ENCODE results near the gene CPED1.

Gene CPED1

DNA sequence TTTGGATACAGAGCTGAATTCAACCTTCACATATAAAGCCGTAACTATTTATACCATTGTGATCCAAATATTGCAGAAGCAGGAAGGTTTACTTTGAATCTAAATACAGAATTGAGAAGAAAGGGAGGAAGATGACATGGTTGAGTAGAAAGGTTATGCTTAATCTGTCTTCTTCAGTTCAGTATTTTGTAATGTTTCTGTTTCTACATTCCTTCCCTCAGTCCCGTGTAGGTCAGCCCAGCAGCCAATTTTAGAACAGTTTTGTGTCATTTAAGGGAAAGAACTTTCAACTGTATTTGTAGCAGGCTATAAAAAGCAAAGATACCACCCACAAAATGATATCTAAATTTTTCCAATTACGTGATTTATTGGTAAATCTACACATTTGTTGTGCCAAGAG is 97.4 kb downstream of the CPED1 start:
- Histone ChIP-seq H4K20me1 (ENCODE audit: insufficient read depth, low read length) (no peaks in the 10 kb centered on the region), H3K27me3 (ENCODE audit: insufficient read depth, low read length) (no peaks in the 10 kb centered on the region), H3K9me2 (ENCODE audit: low read depth, low read length) (no peaks in the 10 kb centered on the region), H3K9ac (ENCODE audit: low read length) (no peak overlapping the region), H2AFZ (ENCODE audit: low read length) (no peak overlapping the region), H3K4me2 (ENCODE audit: low read length) (no peak overlapping the region), H3K27ac (ENCODE audit: low read depth, low read length, poor library complexity, severe bottlenecking) (no peak overlapping the region), H3K36me3 (ENCODE audit: insufficient read depth, low read length) (no peaks in the 10 kb centered on the region), H3K9me3 (ENCODE audit: low read length) (no peaks in the 10 kb centered on the region), H3K4me3 (ENCODE audit: low read depth, low read length, poor library complexity, severe bottlenecking) (no peak overlapping the region), H3K79me2 (ENCODE audit: insufficient read depth, low read length) (no peaks in the 10 kb centered on the region), H3K4me1 (ENCODE audit: insufficient read depth, low read length, severe bottlenecking) (no peaks in the 10 kb centered on the region), H3F3A (ENCODE audit: insufficient read depth, low read length) (no peaks in the 10 kb centered on the region)
- no peak for TF ChIP-seq EZH2 (IDR thresholded peaks at IDR 0.05; ENCODE audit: borderline replicate concordance, low read length)
- TF ChIP-seq, protein P1, sequence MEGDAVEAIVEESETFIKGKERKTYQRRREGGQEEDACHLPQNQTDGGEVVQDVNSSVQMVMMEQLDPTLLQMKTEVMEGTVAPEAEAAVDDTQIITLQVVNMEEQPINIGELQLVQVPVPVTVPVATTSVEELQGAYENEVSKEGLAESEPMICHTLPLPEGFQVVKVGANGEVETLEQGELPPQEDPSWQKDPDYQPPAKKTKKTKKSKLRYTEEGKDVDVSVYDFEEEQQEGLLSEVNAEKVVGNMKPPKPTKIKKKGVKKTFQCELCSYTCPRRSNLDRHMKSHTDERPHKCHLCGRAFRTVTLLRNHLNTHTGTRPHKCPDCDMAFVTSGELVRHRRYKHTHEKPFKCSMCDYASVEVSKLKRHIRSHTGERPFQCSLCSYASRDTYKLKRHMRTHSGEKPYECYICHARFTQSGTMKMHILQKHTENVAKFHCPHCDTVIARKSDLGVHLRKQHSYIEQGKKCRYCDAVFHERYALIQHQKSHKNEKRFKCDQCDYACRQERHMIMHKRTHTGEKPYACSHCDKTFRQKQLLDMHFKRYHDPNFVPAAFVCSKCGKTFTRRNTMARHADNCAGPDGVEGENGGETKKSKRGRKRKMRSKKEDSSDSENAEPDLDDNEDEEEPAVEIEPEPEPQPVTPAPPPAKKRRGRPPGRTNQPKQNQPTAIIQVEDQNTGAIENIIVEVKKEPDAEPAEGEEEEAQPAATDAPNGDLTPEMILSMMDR (IDR thresholded peaks at IDR 0.05; ENCODE audit: low read length) = no peak

DNA sequence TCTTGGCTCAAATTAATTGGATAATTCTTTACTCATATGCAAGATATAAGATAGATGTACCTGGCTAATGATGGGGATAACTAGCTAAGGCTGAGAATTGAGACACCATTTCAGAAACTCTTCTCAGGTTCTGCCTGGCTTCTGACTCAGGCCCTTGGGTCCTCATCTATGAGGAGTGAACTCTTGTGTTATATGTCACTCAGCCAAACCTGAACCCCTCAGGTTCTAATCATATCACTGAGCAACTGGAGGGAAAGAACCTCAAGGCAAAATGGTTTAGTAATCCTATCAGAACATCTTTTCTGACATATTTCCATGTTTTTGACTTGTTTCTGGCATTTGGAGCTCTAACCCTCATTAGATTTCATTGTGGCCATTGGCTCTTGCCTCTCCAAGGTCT is 100.4 kb downstream of the CPED1 start:
- H3K27me3 ChIP-seq (ENCODE audit: insufficient read depth, low read length) = no peaks in the 10 kb centered on the region
- H3K4me2 ChIP-seq (ENCODE audit: low read length) = no peak overlapping the region
- no peaks in the 10 kb centered on the region for H3K79me2 ChIP-seq (ENCODE audit: insufficient read depth, low read length)
- no peaks in the 10 kb centered on the region for H4K20me1 ChIP-seq (ENCODE audit: insufficient read depth, low read length)
- no peaks in the 10 kb centered on the region for H3K9me2 ChIP-seq (ENCODE audit: low read depth, low read length)
- H3K4me3 ChIP-seq (ENCODE audit: low read depth, low read length, poor library complexity, severe bottlenecking) = no peak overlapping the region
- no peaks in the 10 kb centered on the region for H3K36me3 ChIP-seq (ENCODE audit: insufficient read depth, low read length)
- H3K4me1 ChIP-seq (ENCODE audit: insufficient read depth, low read length, severe bottlenecking) = no peaks in the 10 kb centered on the region
- H3K9me3 ChIP-seq (ENCODE audit: low read length) = no peaks in the 10 kb centered on the region
- no peak overlapping the region for H3K27ac ChIP-seq (ENCODE audit: low read depth, low read length, poor library complexity, severe bottlenecking)
- no peak overlapping the region for H3K9ac ChIP-seq (ENCODE audit: low read length)
- no peaks in the 10 kb centered on the region for H3F3A ChIP-seq (ENCODE audit: insufficient read depth, low read length)
- TF ChIP-seq, protein P1 (IDR thresholded peaks at IDR 0.05; ENCODE audit: low read length) = no peak
- no peak for TF ChIP-seq EZH2 (IDR thresholded peaks at IDR 0.05; ENCODE audit: borderline replicate concordance, low read length)
- no peak overlapping the region for H2AFZ ChIP-seq (ENCODE audit: low read length)

DNA sequence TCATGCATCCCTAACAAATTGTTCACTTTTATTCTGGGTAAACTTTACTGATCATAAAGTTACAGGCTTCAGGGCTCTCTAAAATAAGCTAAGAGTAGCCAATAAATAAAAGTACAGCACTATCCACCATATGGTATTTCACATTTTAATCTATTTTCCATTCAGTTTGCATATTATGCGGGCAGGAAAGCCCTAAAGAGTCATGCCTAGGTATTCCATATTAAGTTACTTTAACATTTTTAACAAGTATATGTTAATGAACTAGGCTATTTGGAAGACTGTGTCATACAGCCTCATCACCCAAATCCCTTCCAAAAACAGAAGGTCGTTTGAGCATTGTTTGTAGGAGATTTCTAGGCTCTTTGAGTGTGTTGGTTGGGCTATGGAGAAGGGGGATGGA is 106.3 kb downstream of the CPED1 start:
- H3K4me3 ChIP-seq (ENCODE audit: low read depth, low read length, poor library complexity, severe bottlenecking) = no peak overlapping the region
- no peaks in the 10 kb centered on the region for H3K27me3 ChIP-seq (ENCODE audit: insufficient read depth, low read length)
- H3K4me1 ChIP-seq (ENCODE audit: insufficient read depth, low read length, severe bottlenecking) = no peaks in the 10 kb centered on the region
- no peak overlapping the region for H3K9ac ChIP-seq (ENCODE audit: low read length)
- no peaks in the 10 kb centered on the region for H3K9me2 ChIP-seq (ENCODE audit: low read depth, low read length)
- no peak overlapping the region for H2AFZ ChIP-seq (ENCODE audit: low read length)
- H3F3A ChIP-seq (ENCODE audit: insufficient read depth, low read length) = no peaks in the 10 kb centered on the region
- H3K36me3 ChIP-seq (ENCODE audit: insufficient read depth, low read length) = no peaks in the 10 kb centered on the region
- no peaks in the 10 kb centered on the region for H4K20me1 ChIP-seq (ENCODE audit: insufficient read depth, low read length)
- H3K4me2 ChIP-seq (ENCODE audit: low read length) = no peak overlapping the region
- H3K27ac ChIP-seq (ENCODE audit: low read depth, low read length, poor library complexity, severe bottlenecking) = no peak overlapping the region
- H3K9me3 ChIP-seq (ENCODE audit: low read length) = no peaks in the 10 kb centered on the region
- no peak for TF ChIP-seq EZH2 (IDR thresholded peaks at IDR 0.05; ENCODE audit: borderline replicate concordance, low read length)
- TF ChIP-seq, protein P1 (IDR thresholded peaks at IDR 0.05; ENCODE audit: low read length) = no peak
- no peaks in the 10 kb centered on the region for H3K79me2 ChIP-seq (ENCODE audit: insufficient read depth, low read length)

Data from OCI-LY1 (cell line).